Stimulated activated CD4-positive, alpha-beta T cell treated with anti-CD3 and anti-CD28 coated beads, Interleukin-2, amount 100 ng/mL, for 48 hours (primary cell): Measurements from ENCODE around the gene CARD11.
"Not testable (repeated sequence)": the region's sequence is repeated elsewhere in the genome, so short reads cannot be mapped to it uniquely, and the experiment has no call there.

Source experiments
- DNase-seq, 2 donors: peaks; one replicate each; pipeline ENCODE4 v3.0.0-alpha.2; 2020

Gene CARD11

DNA sequence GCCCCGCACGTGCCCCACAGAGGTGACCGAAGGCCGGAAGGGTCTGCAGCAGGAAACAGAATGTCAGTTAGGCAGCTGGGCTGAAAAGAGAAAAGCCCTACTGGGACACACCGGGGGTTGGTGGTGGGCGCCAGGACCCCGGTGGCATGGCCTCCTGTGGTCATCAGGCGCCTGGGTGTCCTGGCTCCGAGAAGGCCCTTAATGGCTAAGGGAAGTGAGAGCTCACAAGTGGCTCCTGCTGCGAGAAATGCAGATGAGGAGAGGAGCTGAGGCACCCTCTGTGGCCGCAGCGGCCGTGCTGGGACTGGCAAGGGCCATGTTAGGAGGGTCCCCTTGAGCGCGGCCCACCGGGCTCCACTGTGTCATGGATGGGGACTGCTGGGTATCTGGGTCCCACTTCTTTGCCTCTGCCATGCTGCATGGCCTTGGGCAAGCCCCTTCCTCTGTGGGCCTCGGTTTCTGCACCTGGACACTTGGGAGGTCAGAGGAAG lies 120.3 kb downstream of the CARD11 start:
- DNase-seq = no peak

DNA sequence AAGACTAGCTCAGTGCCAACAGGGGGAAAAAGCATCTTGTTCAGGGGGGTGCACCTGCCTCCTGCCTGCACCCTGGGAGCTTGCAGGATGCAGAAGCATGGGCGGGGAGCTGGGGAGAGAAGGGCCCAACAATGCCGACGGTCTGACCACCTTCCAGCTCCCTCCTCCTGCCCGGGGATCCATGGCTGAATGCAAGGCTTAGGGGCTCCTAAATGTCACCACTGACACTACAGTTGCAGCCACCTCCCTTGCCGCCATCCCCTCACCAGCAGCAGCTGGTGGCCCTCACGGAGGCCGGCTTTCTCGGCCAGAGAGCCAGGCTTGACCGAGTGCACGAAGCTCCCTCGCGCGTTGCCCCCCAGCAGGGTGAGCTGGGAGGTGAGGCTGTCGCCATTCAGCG lies 120.8 kb downstream of the CARD11 start:
- no peak for DNase-seq

DNA sequence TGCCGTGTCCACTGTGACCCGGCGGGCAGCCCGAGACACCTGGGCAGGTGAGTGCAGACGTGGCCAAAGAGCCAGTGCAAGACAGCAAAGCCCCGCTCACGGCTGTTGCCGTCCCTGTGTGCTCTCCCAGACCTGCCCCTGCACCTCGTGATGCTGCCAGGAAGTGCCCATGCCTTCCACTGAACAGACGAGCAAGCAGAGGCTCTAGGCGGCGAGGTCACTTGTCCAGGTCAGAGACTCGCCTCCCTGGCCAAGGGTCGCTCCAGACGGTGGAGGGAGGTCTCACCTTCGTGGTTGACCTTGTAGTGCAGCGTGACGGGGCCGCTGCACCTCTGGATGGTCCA lies 121.3 kb downstream of the CARD11 start:
- DNase-seq = no peak

DNA sequence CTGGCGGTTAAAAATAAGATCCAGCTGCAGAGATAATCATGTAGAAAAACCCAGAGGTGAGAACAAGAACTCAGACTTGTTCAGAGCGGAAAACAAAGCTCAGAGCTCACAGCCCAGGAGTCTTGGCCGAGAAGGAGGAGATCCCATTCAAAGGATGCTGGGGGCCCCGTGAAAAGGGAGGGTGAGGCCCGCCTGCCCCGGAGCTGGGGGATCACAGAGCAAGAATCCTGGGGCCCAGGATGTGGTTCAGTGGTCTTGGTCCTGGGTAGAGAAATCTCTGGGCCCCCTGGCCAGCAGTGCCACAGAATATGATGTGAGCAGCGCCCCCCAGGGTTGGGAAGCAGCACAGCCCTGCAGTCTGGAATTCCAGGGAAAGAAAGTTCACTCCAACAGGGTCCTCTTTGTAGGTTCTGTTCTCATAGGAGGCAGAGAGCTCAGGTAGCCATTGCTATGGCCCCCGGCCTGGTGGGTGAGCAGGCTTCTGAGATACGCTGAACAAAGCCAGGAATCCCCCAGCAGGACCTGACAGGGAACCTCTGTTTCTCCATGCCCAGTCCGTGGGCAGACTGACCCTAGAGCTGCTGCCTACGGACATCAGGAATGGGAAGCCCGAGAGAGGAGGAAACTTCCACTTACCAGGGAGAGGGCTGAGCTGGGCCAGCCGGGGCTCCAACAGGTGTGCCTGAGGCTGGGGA lies 121.9 kb downstream of the CARD11 start:
- DNase-seq = no peak

DNA sequence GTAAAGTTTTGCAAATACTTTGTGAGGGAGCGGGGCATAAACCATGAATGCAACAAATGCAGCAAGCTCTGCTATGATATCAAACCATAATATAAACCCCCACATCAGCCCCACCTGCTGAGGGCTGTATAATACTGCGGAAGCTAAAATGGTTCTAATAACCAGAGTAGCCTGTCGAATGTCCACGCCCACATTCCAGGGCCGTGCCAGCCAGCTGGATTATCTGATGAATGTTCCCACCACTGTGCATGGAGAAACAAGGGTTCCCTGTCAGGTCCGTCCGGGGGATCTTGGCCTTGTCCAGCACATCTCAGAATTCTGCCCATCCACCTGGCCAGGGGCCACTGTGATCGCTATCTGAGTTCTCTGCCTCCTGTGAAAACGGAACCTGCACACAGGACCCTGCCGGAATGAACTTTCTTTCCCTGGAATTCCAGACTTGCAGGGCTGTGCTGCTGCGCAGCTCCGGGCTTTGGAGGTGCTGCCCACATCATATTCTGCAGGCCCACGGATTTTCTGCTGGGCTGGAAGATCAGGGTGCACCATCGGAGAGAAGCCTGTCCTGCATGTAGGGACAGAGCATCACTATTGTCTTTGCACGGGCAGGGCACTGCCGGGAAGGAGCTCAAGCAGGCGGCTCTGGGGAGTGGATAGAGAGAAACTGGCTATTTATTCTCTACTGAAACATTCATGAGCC lies 122.6 kb downstream of the CARD11 start:
- no peak for DNase-seq

DNA sequence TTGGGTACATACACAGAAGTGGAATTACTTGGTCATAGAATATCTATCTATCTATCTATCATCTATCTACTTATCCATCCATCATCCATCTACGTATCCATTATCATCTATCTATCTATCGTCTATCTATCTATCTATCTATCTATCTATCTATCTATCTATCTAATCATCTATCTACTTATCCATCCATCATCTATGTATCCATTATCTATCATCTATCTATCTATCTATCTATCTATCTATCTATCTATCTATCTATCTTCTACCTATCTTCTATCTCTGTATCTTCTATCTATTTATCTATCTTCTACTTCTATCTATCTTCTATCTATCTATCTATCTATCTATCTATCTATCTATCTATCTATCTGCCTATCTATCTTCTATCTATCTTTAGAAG lies 123.2 kb downstream of the CARD11 start:
- DNase-seq = not testable (repeated sequence)

DNA sequence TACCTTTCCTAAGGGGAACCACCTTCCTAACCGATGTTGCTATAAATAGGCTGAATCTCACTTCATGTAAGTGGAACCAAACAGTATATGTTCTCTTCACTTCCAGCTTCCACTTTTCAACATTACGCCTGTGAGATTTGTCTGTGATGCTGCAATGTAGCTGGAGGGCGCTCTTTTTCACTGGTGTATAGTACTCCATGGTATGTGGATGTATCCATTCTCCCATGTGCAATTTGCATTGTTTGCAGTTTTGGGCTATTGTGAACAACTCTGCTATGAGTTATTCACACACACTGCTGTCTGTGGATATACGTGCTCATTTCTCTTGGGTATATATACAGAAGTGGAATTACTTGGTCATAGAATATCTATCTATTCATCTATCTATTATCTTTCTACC lies 123.6 kb downstream of the CARD11 start:
- DNase-seq = no peak

DNA sequence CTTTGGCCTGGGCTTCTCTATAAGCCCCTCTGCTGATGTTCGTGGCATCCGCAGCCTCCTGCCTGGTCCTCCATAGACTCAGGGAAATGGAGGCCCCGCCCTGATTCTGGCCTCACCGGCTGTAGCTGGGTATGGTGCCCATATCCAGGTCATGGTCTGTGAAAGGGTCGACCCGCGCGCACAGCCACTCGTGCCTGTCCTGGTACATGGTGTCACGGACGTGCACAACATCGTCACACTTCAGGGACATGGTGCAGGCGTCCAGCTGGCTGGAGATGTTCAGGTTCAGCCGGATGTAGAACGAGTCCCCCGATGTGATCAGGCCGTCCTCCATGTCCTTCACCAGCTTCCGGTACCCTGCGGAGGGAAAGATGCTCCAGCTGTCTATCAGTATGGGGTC lies 124.4 kb downstream of the CARD11 start:
- DNase-seq = no peak

DNA sequence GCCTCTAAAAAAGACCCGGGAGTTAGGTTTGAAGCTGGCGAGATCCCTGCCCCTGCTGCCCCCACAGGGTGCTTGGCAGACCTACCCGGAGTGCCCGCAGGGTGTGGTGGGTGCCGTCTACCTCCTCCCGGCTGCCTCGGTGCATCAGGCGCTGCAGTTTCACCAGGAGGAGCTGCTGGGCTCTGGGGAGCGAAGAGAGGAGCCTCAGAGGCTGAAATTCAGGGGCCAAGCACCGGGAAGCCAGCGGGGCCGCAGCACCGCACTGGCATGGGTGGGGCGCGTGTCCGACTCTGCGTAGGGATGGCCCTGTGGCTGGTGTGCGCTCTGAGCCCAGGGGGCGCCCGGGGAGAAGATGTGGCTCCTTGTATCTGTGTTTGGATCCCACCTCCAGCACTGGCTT lies 125.3 kb downstream of the CARD11 start:
- no peak for DNase-seq

DNA sequence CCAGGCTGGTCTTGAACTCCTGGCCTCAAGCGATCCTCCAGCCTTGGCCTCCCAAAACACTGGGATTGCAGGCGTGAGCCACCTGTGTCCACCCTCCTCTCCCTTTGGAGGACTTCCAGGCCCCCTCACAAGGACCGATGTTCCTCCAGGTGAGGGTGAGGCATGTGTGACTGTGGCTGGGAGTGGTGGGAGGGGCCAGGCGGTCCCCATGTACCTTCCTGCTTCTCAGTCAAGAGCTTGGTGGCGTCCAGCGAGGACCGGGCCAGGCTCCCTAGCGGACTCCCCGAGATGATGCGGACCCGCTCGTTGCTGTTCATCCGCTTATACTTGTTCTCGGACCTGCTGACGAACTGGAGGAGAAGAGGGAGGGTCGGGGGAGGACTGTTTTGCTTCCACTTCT lies 128.6 kb downstream of the CARD11 start:
- DNase-seq = no peak

DNA sequence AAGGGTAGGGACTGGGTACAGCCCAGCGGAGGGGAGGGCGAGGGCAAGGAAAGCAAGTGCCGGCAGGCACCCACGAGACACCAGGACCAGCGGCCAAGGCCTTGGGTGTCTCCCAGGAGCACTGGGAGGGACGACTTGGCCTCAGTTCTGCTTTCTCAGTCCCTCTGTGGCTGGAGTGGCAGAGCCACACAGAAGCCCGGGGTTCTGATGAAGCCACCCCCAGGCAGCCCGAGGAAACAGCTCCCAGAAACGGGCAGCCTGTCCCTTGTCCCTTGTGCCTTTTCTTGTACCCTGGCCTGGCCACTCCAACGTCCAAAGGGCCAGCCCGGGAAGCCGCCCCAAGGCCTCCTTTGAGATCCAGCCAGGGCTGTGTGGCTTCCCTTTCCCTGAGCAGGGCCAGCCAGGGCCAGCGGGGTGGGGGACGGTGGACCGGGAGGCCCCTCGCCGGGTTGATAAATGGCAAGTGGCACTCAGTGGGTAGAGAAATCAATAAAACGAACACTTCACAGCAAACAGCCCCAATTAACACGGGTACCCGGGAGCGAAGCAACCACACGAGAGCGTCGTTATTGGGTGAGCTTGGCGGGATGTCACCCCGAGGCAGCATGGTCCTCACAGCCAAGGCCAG lies 129.8 kb downstream of the CARD11 start:
- DNase-seq = no peak

DNA sequence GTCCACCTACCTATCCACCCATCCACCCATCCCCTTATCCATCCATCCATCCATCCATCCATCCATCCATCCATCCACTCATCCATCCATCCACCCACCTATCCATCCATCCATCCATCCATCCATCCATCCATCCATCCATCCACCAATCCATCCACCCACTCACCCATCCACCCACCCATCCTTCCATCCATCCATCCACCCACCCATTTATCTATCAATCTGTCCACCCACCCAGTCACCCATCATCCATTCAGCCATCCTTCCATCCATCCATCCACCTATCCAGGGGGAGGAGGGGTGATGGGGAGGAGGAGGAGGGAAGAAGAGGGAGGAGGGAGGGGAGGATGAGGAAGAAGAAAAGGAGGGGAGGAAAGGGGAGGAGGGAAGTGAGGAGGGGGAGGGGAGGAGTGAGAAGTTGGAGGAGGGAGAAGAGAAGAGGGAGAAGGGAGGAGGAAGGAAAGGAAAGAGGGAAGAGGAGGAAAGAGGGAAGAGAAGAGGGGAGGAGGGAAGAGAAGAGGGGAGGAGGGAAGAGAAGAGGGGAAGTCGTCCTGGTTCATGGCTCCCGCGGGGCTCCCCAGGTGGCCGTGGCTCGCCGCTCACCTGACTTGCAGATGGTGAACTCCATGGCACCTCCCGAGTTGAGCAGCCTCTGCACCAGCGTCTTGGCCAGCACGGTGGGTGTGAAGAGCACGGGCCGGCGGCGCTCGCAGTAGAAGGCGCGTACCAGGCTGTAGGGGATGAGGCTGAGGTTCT lies 130.8 kb downstream of the CARD11 start:
- no peak for DNase-seq

DNA sequence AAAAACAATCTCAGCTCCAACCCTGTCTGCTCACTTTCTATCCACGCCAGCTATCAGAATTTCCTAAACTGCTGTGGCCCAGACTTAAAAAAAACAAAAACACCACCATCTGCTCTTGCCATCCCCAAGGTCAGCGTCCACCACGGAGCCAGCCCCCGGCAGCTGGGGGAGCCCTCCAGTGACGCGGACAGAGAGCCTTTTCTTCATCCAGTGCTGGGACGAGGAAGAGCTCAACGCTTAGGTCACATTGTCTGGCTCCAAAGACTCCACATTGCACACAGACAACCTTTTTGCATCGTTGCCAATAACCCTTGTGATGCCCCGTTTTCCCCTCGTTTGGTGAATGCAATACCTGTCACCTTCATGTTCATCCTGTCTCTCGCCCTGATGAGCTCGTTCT lies 132.2 kb downstream of the CARD11 start:
- no peak for DNase-seq

DNA sequence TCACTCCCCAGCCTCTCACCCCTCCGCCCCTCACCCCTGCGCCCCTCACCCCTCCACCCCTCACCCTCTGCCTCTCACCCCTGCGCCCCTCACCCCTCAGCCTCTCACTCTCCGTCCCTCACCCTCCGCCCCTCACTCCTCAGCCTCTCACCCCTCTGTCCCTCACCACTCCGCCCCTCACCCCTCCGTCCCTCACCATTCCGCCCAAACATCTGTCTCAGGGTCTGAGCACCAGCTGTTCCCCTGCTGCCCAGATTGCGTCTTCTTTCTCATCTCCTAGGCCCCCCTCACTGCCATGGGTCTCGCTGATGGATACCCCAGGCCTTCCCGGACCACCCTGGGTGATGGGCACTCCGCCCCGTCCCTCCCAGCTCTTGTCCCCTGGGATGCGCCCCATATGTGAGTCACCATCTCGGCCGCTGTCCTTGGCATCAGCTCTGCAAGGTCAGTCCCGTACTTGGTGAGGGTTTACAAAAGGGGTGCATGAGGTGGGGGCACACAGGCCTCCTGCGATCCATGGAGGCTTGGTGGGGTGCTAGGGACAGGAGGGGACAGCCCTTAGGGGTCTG lies 134.1 kb downstream of the CARD11 start:
- DNase-seq = no peak

DNA sequence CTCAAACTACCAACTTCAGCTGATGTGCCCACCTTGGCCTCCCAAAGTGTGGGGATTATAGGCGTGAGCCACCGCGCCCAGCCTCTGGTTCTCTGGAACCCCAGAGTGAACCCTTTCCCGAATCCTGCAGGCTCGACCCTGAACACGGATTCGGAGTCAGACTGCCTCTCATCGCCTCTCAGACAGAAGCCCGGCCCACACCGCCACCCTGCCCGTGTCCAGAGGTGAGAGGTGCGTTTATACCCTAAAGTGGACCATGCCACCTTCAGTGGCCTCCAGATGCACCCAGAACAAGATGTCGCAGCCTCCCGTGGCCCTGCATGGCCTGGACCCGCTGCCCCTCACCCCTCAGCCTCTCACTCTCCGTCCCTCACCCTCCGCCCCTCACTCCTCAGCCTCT lies 134.6 kb downstream of the CARD11 start:
- no peak for DNase-seq

DNA sequence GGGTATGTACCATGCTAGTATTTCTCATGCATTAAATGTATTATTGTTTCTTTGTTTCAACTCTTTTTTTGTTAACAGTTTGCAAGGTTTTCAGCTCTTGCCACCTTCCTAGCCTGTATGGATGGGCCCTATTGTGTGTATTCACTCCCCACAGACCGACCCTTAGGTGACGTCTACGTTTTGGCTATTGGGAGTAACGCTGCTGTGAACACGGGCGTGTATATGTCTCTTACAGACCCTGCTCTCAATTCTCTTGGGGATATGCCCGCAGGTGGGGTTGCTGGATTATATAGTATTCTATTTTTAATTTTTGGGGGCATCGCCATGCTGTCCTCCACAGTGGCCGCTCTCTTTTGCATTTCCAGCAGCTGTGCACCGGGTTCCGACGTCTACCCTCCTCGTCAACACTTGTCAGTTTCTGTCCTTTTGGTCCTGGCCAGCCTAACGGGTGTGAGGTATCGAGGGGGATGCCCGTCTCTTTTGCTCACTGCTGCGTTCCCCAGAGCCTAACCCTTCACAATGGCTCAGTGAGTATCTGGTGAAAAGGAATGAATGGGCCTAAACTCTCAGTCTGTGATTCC lies 135.5 kb downstream of the CARD11 start:
- DNase-seq = no peak

DNA sequence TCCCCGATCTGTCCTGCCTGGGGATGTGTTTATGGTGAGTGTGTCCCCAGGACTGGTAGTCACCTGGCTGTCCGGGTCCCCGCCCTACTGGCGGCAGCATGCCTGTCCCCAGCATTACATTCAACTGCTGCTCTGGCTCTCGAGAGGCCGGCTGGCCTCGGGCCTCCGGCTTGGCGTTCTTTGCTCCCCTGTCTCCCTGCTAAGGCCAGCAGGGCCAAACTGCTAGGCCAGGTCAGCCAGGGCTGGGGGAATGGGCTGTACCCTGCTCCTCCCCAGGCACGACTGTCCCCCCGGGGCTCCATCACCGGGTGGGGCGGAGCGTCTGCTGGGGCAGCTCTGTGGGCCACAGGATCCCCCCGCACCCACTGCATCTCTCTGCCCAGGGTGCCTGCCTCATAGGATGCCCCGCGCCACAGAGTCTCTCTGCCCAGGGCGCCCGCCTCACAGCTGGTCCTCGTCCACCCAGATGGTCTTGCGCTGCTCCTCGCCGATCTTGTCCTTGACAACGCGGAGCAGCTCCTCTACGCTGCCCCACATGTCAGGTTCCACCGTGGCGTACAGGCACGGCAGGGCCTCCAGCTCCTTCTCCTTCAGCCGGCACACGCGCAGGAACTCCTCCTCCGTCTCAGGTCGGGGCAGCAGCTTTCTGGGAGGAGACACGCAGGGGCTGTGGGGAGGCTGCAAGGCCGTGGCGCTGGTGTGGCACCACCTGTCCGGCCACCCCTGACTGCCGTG lies 137.3 kb downstream of the CARD11 start:
- DNase-seq = no peak

DNA sequence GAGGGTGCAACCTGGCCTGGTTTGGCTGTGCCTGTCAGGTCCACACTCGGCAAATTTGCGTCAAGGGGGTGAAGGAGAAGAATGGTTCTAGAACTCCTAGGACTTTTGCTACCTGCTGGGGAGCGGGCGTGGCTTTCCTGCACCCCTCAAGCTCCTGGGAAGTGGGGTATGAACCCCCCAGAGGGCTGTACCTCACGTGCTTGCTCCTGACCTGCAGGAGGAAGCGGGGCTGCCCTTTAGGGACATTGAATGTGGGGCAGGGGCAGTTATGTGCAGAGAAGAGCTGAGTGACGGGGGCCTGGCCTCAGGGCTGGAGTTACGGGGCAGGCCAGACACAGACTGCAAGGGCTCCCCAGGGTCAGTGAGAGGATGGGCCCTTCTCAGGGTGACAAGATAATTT lies 138.2 kb downstream of the CARD11 start:
- DNase-seq = no peak

DNA sequence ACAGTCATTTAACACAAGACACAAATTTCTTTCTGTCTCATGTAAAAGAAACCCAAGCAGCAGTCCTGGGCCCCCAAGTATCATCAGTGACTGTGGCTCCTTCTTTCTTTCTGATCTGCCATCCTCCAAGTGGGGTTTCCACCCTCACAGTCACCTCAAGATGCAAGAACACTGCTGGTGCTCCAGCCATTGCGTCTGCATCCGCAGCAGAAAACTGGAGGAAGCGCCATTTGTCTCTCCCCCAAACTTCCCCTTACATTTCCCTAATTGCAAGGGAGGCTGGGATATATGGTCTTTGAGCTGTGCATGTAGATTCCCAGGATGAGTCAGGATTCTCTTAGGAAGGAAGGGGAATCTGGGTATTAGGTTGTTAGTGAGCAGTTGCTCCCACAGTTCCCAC lies 138.6 kb downstream of the CARD11 start:
- no peak for DNase-seq

DNA sequence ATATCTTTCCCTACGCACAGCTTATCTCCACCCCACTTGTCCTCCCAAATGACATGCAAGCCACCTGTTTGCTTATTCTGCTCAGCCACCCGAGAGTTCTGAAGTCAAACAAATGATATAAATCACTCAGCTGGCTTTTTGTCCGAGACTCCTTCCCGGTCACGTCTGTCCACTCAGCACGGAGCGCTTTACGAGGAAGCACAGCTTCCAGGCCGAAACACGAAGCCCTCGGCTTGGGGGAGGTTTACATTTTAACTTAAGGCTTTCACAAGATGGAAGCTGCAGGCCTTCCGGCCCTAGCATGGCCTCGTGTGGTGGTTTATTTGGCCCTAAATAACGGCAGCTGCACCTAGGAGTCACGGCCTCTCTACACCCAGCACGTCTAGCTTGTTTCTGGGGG lies 139.5 kb downstream of the CARD11 start:
- no peak for DNase-seq

DNA sequence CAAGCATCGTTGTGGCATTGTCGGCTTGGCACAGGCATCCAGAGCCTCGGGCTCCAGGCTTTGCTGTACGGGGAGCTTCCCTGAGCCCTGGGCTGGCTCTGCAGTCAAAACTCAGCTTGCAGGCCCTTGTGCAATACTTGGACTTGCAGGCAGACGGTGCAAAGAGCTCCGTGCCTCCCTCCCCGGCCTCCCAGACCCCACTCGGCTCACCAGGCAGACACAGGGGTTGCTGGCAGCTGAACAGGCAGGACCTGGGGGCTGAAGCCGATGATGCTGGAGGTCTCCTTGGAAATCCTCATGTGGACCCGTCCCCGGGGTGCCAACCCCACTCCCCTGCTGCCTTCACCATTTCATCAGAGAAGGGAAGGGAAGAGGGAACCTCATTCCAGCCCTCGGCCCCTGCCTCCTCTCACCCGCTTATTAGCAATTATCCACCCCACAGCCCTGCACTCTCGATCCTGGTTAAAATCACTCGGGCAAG lies 139.9 kb downstream of the CARD11 start:
- DNase-seq = no peak

DNA sequence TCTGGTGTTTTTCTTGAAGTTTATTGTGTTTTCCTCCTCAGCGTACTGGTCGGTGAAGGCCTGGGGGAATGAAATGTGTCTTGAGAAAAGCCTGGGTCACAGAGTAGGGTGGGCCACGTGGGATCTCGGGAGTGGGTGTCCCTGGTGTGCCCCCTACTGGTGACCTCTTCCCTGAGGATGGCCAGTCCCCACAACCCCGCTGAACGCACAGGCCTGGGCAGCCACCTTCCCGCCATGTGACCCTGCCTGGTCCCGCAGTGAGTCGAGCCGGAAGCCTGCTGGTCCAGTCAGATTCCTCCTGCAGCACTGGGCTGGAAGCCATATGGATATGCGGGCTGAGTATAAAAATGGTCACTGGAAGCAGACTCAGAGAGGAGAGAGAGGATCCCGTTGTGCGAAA lies 146.6 kb downstream of the CARD11 start:
- DNase-seq = no peak
